D721Med (cell line): ENCODE measurements around the gene C5orf63.

Experiments
- DNase-seq: peaks from one replicate; pipeline ENCODE4 v3.0.0; 2011; ENCODE audit warnings: low spot score; ENCODE audit not compliant: insufficient read length
- FAIRE-seq: peaks from 2 replicates; lab custom pipeline; 2011; peaks lifted over from hg19 to GRCh38; lab: Jason Lieb, UNC
- CTCF ChIP-seq: IDR thresholded peaks from 2 replicates; pipeline ENCODE4 v1.5.1; 2012; ENCODE audit warnings: mild to moderate bottlenecking, control low read depth; ENCODE audit not compliant: insufficient read depth; ENCODE audit errors: missing control alignments

Gene C5orf63

GRCh38 chr5:127031147-127031862 is 42.0 kb downstream of the C5orf63 start:
- no peak for FAIRE-seq
- no peak for TF ChIP-seq CTCF
- no peak for DNase-seq

GRCh38 chr5:127030259-127031146 is 42.8 kb downstream of the C5orf63 start, which contains the start of gene MARCHF3:
Gene MARCHF3, minus strand, starts transcription at chr5:127030558. Its CDS starts 112,387 bp downstream, at chr5:126918171.
- FAIRE-seq (no peak), DNase-seq (peak; percentile 71)
- peak; percentile 2 for TF ChIP-seq CTCF

GRCh38 chr5:127029581-127030258 is 43.6 kb downstream of the C5orf63 start:
- no peak for FAIRE-seq
- no peak for TF ChIP-seq CTCF
- DNase-seq = no peak

DNA sequence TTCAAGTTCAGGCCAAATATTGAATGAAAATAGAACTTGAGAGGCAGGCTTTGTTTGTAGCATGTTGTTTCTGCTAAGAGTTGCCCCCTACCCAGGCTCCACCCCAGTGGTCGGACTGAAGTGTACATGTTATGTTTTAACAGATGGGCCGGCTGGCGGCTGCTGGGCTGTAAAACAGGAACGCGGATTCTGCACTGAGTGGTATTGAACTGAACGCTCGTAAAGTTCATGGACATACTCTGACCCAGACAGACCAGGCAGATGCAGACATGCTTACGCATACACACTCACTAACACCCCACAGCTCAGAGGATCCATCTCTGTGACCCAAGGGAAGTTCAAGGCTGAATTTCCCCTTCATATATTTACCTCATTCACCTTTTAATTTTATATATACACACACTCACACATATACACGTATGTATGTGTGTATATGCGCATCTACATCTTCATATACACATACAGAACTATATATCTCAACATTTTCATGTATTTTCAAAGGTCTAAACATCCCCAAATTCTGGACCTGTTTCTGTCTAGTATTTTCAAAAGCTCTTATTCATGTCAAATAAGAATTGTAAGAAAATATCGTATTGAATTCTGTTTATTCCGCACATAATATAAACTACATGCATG is 44.4 kb downstream of the C5orf63 start:
- DNase-seq = no peak
- no peak for FAIRE-seq
- TF ChIP-seq CTCF = no peak

GRCh38 chr5:127027539-127027938 is 45.8 kb downstream of the C5orf63 start:
- no peak for TF ChIP-seq CTCF
- DNase-seq = no peak
- no peak for FAIRE-seq

DNA sequence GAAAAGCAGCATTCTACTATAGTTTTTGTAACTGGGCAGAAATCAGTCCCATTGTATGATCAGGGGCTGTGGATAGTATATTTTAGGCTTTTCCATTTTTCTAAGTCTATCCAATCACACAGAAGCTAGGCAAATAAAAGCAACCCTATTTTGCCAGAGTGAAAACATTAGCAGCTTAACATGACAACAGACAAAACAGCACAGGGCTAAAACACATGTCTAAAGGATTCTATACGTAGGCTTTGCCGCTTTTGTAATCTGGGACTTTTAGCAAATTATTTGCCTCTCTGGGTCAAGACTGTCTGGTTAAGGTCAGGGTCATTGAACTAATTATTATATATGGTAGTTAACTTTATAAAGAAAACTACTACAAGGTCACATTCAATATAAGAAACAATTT is 47.1 kb downstream of the C5orf63 start:
- DNase-seq (no peak), FAIRE-seq (no peak)
- TF ChIP-seq CTCF = no peak
